HG03575 (cell line): ENCODE measurements around the gene CMTM6.
"Not testable (repeated sequence)": the region's sequence is repeated elsewhere in the genome, so short reads cannot be mapped to it uniquely, and the experiment has no call there.

Experiments
- ATAC-seq: cut with Tn5 transposase; IDR thresholded peaks from one replicate; pipeline ENCODE4 v1.9.1; 2021; ENCODE audit not compliant: unreplicated experiment, insufficient number of reproducible peaks, low FRiP score; ENCODE audit errors: extremely low read depth

CMTM6 gene

DNA sequence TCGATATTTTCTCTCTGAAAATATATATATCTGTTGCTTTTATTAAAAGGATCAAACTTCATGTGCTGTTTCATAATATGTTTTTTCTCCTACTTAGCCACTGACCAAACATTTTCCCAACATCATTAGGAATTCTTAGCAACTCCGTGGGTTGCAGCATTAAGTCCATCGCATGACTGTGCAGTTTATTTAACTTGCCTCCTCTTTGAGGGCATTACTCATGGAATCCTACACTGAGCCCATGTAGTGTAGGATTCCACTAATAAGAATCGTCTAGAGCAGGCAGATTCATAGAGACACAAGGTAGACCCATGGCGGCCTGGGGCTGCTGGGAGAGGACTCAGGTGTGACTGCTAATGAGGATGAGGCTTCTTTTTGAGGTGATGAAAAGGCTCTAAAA, 49.3 kb downstream of the CMTM6 start:
- no peak for ATAC-seq

DNA sequence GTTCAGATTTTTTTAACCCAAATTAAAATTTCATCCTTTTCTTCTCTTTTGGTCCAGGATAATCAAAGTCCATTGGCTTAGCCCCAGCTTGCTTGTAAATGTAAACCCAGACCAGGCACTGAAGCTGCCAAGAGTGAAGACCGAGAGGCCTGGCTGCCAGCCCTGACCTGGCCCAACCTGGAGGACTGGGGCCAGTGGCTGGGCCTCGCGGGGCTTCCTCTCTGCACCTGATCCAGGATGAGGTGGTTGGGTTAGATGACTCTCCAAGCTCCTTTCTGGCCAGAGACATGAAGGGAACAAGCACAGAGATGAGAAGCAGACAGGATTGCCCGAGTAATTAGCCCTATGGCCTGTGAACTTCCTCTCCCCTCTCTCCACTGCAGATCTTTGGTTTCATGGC, 50.6 kb downstream of the CMTM6 start:
- no peak for ATAC-seq

DNA sequence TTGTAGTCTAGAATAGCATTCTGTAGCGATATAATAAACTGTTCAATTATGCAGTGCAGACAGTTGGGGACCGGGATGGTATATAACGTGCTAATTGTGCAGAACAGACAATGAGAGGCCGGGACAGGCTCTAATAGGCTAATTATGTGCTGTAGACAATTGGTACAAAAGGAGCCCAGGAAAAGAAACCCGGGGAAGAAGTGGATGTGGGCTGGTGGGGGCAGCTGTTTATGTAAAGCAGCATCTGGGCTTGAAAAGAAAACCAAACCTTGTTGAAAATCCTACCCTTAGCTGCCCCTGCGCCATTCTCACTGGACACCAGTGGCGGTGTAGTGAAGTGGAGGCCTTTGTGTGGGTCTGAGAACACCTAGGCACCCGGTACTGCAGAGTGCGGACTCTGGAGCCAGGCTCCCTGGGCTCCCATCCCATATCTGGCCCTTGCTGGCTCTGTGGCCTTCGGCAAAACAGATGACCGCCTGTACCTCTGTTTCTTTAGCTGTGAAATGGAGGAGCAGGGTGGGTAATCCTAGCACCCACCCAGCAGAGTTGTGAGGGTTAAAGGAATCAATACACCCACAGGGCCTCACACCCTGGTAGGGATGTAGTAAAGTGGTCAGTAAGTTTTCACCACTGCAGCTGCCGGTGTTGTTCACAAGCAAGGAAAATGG, 51.5 kb downstream of the CMTM6 start:
- ATAC-seq, result no peak

DNA sequence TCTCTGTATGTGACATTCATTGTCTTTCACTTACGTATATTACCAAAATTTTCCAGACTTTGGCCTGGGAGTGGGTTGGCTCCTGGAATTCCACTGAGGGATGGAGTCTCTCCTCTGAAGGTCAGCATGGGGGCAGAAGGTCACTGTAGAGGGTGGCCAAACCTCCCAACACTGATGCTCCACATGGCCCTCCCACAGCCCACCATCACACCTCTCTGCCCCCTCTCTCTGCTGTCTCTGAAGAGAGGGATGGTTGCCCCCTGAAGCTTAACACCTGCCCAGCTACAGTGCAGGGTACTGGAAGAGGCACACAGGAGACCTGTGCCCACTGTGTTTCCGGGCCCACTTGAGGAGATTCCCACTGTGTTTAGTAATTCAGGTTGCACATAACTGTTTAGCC, 52.2 kb downstream of the CMTM6 start:
- ATAC-seq, result no peak

DNA sequence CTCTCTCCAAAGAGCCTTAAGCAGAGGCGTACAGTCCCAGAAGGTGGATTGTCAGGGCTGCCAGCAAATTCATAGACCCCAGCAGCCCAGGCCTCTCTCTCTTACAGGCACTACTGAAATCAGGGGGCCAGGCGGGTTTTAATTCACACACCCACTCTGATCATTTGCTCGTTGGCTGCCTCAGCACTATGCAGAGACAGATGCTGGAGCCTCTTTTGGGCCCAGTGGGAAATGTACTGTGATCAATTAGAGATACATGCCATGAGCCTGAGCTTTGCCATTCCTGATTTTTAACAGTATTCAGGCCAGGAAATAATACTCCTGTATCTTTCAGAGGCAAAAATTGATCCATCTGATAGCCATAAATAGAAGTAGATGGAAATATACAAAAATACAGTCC, 53.0 kb downstream of the CMTM6 start:
- ATAC-seq, result no peak

DNA sequence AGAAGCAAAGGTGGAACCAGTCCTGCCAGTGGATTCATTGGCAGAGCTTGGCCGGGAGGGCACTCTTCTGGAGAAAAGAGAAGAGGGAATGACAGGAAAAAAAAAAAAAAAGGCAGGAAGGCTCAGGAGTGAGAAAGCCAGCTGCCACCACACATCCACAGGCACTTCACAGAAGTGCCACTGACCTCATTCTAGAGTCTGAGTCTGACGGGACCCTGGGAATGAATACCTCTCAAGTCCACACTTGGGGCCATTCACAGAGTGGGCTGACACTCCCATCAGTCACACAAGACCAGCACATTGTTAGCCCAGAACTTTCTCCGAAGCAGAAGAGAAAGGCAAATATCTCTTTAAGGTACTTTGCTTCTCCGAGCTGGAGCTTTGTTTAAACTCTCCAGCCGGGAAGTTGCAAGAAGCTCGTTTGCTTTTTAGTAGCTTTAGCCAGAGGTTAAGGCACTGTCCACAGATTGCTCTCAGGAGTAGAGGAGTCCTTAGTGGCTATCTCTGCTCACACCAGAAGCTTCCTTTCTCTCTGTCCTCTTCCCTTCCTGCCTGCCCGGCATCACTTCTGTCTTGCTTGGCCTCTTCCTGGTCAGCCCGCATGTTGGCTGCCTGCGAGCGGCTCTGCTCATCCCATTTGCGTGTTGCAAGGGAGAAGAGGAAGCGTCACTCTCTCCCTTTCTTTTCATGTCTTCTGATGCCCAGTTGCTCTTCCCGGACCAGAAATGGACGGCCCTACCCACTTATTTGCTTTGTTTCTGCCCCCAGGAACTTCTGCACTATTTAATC, 53.8 kb downstream of the CMTM6 start:
- no peak for ATAC-seq

DNA sequence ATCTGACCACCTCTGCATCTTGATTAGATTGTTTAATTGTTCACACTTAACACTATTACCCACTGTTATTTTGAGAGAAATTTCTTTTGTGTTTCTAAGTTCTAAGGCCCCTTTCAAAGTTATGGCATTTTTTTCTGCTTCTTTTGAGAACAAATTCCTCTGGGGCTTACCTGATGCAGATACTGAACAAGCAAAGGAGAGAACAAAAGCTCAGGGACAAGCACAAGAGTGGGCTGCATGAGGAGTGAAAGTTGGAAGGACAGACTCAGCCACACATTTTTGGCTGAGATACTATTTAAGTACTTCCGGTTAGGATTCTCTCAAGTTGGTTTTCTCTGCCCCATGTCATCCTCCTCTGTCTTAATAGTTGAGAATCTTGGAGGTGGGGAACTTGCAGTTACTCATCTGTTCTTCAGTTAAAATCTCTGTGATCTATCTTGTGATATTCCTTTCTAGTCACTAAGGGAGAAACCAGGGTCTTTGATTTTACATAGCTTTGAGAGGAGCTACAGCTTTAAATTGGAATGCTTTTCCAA, 54.7 kb downstream of the CMTM6 start:
- no peak for ATAC-seq

DNA sequence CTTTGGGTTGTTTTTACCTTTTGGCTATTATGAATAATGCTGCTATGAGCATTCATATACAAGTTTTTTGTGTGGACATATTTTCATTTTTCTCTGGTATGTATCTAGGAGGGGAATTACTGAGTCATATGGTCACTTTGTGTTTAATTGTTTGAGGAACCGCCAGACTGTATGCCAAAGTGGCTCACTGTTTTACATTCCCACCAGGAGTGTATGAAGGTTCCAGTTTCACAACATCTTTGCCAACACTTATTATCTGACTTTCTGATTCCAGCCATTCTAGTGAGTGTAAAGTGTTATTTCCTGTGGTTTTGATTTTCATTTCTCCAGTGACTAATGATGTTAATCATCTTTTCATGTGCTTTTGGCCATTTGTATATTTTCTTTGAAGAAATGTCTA, 59.2 kb downstream of the CMTM6 start:
- no peak for ATAC-seq

DNA sequence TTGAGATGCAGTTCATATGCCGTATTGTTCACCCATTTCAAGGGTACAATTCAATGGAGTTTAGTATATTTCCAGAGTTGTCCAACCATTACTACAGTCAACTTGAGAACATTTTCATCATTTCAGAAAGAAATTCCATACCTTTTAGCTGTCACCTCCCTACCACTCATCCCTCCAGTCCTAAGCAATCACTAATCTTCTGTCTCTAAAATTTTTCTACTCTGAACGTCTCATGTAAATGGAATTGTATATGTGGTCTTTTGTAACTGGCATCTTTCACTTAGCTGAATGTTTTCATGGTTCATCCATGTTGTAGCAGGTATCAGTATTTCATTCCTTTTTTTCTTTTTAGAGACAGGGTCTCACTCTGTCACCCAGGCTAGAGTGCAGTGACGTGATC, 59.9 kb downstream of the CMTM6 start:
- ATAC-seq, result no peak

DNA sequence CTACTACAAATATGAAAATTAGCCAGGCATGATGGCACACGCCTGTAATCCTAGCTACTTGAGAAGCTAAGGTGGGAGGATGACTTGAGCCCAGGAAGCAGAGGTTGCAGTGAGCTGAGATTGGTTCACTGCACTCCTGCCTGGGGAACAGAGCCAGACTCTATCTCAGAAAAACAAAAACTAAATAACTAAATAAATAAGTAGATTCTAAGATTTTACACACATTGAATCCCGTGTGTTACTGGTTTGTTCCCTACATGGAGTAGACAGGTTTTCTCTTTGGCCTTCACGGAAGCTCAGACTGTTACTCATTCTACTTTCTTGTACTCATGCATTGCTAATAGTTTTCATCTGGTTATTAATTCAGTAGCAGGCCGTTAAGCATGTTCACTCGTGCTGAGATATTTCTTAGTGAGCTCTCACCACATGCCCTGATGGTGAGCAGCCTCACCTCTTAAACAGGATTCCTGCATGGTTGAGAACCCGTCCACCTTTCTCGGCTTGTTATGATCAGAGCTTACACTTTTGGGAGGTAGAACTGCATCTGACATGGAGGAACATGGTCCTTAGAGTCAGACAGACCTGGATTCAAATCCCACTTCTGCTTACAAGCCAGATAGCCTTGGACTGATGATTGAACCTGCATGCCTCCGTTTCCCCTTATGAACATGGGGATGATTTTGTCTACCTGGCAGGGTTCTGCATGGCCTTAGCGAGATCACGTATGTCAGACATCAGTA, 61.9 kb downstream of the CMTM6 start:
- no peak for ATAC-seq

DNA sequence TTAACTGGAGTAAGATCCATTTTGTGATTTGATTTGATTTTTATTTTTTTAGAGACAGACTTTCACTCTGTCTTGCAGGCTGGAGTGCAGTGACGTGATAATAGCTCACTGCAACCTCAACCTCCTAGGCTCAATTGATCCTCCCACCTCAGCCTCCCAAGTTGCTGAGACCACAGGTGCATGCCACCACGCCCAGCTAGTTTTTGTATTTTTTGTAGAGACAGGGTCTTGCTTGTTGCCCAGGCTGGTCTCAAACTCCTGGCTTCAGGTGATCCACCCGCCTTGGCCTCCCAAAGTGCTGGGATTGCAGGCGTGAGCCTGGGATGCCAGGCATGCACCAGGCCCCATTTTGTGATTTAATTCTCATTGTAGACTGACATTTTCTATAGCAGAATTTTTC, 63.2 kb downstream of the CMTM6 start:
- not testable (repeated sequence) for ATAC-seq

DNA sequence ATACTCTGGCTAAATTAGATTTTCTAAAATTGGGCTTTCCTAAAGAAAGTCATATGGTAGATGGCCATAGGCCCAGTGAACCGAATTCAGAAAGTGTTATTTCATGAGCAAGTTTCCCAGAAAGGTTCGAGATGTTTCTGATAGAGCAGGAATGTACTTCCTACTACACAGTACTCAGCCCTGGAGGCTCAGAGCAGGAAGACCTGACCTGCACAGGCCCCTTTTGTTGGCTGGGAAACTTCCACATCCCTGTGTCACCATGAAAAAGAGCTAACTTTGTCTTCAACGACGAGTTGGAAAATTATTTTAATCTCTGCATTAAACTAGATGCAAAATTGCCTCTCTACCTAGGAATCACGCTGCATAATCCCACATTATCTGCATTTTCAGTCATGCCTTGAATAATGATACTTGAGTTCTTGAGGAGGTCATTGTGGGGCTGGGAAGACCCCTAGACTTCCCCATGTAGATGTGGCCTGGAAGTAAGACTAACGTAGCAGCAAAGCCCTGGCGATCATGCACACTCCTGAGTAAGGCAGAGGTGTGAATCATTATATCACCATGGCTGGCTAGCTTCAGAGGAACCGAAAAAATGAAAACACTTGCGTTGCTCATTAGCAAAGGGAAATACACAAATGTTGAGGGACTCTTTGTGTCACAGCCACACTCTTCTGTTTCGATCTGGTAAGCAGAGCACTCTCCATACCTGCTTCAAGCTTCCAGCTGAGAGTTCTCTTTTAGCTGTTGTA, 63.9 kb downstream of the CMTM6 start:
- peak; percentile 78 for ATAC-seq

DNA sequence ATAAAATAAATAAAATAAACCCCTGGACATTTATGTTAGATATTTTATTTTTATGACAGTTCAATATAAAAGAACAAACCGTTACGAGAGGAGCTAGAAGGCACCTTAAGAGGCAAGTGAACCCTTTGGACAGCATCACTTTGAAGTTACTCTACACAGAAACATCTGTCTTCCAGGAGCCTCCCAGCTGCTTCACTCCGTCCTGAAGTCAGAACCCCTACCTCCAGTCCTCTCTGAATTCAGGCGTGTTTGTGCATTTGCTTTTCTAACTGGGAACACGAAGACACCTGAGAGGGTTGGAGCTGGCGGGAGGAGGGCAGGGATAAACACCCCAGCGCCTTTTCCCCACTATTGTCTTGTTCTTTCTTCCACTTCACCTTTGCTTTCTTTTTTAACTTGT, 64.8 kb downstream of the CMTM6 start:
- ATAC-seq, result no peak

DNA sequence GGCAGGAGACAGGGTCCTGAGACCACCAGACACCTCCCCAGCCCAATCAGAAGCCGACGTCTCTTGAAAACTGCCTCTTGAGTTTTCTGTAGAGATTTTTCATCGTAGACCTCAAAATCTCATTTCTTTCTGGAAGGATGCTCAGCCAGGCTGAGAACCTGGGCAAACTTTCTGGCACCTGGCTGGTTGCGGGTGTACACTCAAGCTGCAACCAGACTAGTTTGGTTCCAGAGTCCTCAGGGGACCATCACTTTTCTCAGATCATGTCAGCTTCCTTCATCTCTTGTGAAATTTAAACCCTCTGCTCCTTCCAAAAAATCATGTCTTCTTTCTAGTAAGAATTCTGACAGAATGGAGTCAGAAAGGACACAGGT, 65.8 kb downstream of the CMTM6 start:
- ATAC-seq, result no peak

DNA sequence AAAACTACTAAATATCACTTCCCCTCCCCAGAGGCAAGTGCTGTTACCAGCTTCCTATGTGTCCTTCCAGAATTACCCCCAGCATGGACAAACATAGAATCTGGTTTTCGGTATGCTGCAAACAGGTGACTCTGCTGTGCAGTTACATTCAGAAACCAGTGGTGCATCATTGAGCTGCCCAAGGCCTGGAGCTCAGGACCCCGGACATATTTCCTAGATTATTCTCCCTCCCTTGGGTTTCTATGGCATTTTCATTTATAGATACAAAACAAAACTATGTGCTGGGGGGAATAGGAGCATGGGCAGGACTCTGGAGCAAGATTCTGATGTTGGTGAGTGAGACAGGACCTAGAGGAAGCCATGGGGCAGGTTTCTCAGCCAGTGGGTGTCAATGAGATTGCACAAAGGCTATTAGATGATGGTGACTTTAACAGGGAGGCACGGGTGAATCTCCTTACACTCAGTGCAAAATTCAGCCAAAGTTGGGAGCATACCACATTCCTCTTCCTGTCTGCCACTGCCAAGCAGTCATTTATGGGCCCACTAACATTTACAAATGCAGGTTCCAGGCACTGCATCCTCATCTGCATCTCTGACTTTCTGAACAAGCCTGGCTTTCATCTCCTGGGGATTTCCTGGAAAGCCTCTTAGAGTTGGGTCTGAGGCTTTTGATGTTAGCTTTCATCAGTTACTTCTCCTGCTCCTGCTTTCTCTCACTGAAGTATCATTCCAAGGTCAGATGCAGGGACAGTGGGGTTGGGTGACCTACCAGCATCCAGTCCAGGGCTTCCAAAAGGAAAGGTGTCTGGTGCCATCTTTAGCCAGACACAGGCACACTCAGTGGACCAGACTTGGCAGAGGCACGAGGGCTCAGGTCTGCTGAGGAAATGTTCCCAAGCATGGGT, 66.5 kb downstream of the CMTM6 start:
- ATAC-seq, result no peak

DNA sequence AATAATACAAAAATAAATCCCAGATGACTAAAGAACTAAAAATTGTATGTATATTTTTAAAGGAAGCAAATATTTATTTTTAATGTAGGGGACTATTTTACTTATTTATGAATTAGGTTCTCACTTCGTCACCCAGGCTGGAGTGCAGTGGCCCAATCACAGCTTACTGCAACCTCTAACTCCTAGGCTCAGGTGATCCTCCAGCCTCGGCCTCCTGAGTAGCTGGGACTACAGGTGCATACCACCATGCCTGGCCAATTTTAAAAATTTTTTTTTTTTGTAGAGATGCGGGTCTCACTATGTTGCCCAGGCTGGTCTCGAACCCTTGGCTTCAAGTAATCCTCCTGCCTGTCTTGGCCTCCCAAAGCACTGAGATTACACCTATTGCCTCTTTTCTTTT, 68.4 kb downstream of the CMTM6 start:
- no peak for ATAC-seq

DNA sequence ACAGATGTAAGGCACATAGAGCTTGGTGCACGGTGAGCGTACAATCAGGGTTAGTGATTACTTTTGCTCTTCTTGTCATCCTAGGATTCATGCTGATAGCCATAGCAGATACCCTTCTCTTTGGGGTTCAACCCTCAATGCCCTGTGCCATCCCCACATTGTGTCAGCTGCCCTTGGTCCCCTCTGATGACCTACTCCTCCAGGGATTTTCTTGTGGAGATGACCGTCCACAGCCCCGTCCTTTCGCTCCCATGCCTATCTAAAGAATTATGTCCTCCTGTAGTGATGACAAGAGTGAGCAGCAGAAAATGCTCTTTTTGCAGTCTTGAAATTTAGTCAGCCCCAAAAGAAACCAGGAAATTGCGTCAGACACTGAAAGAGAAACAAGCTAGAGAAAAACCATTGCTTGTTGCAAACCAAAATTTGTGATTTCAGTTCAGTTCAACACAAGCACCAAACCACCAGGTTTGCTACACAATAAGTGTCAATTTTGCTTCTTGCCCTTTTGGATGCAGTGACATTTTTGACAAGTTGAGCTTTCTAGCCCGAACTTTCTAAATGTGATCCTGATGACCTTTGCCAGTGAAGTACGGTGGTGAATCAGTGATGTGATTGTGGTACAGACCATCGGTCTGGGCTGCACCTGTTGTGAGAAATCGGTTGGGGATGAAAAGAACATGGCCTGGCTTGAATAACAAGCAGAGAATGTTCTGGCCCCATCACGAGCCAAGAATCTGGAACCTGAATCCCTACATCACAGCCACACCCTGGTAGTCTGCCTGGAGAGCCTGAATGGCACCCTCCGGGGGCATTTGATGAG, 69.7 kb downstream of the CMTM6 start:
- peak; percentile 27 for ATAC-seq
